Kidney epithelial cell (primary cell): ENCODE measurements around the gene KLHL11. TPM values are rescaled to one million over a fixed set of nuclear protein-coding genes. Genes with fewer than 3 reads are reported as not detected.

Experiments
- DNase-seq: peaks from one replicate; pipeline ENCODE4 v3.0.0-alpha.2; 2010; ENCODE audit warnings: low read depth
- H3K27me3 ChIP-seq: 2 replicates; pipeline ENCODE4 v1.6.0; 2011; ENCODE audit warnings: low read length; ENCODE audit not compliant: control insufficient read depth, insufficient read depth
- H3K36me3 ChIP-seq: 2 replicates; pipeline ENCODE4 v1.5.1; 2011; ENCODE audit warnings: low read length; ENCODE audit not compliant: control insufficient read depth, insufficient read depth
- H3K4me3 ChIP-seq: 2 replicates; pipeline ENCODE4 v1.5.1; 2011; ENCODE audit warnings: low read depth, mild to moderate bottlenecking, control low read depth, low read length
- CTCF ChIP-seq: IDR thresholded peaks from 2 replicates; pipeline ENCODE4 v1.5.1; 2011; ENCODE audit warnings: mild to moderate bottlenecking, moderate library complexity, low read length, control low read depth, inconsistent platforms; ENCODE audit not compliant: insufficient read depth, poor library complexity, severe bottlenecking
- total RNA-seq: library from RNA; depleted of rRNA; stranded (reverse); fragments of >200 nt; gene quantifications from 2 replicates; pipeline ENCODE4 v1.2.3, GENCODE V29; 2015

KLHL11 gene
- total RNA-seq, 1 donor from 2014 or later, result 29.2 TPM

- Histone ChIP-seq H3K27me3 (no peaks in the 10 kb centered on the region), H3K4me3 (peak within 1 kb of the TSS; percentile 74), H3K36me3 (no peaks in the 10 kb centered on the region)
- no peak for DNase-seq
- TF ChIP-seq CTCF, result peak; percentile 58
Observed at GRCh38 chr17:41811549-41812380, 53.5 kb downstream of the KLHL11 start, which contains the start of gene P3H4. P3H4 (minus strand) TSS chr17:41811949; CDS start chr17:41811915, 34 bp downstream.

GRCh38 chr17:41810659-41811548 lies 54.3 kb downstream of the KLHL11 start:
- DNase-seq, result no peak

GRCh38 chr17:41806685-41807445 lies 58.4 kb downstream of the KLHL11 start:
- H3K36me3 ChIP-seq, result peaks cover 1% of the 10 kb centered on the region
- no peak for DNase-seq
- no peaks in the 10 kb centered on the region for H3K27me3 ChIP-seq
- H3K4me3 ChIP-seq, result no peak overlapping the region
- TF ChIP-seq CTCF, result no peak

More at GRCh38 chr17:41810659-41811548, 54.3 kb downstream of the KLHL11 start:
- Histone ChIP-seq H3K36me3 (no peaks in the 10 kb centered on the region), H3K27me3 (no peaks in the 10 kb centered on the region), H3K4me3 (peak overlapping the region; percentile 74)
- TF ChIP-seq CTCF, result no peak

Other genes with a start within 250 kb of the KLHL11 start
- 208 and 216 TPM in 2 replicates for gene KRT17, start 240.8 kb downstream of the KLHL11 start, total RNA-seq
- 318 and 368 TPM in 2 replicates for gene EIF1, start 176.5 kb downstream of the KLHL11 start, total RNA-seq
- not detected in 2 replicates for gene GAST, start 153.1 kb downstream of the KLHL11 start, total RNA-seq
- gene HAP1, start 130.8 kb downstream of the KLHL11 start, total RNA-seq, result 0.96 and 1.6 TPM in 2 replicates
- 749 and 895 TPM in 2 replicates for gene JUP, start 78.7 kb downstream of the KLHL11 start, total RNA-seq
- gene P3H4, start 53.5 kb downstream of the KLHL11 start, total RNA-seq, result 50.5 and 58.4 TPM in 2 replicates
- 152 and 157 TPM in 2 replicates for gene FKBP10, start 52.4 kb downstream of the KLHL11 start, total RNA-seq
- gene NT5C3B, start 29.2 kb downstream of the KLHL11 start, total RNA-seq, result 60.2 and 61.5 TPM in 2 replicates
- not detected in 2 replicates for gene KLHL10, start 27.6 kb downstream of the KLHL11 start, total RNA-seq
- gene ACLY, start 53.5 kb upstream of the KLHL11 start, total RNA-seq, result 241 and 301 TPM in 2 replicates
- gene ODAD4, start 65.2 kb upstream of the KLHL11 start, total RNA-seq, result 0.62 and 0.84 TPM in 2 replicates
- 58.5 and 65.1 TPM in 2 replicates for gene CNP, start 101.4 kb upstream of the KLHL11 start, total RNA-seq
- gene DNAJC7, start 152.0 kb upstream of the KLHL11 start, total RNA-seq, result 68.0 and 73.5 TPM in 2 replicates
- gene NKIRAS2, start 154.7 kb upstream of the KLHL11 start, total RNA-seq, result 74.4 and 77.8 TPM in 2 replicates
- gene C17orf113, start 185.2 kb upstream of the KLHL11 start, total RNA-seq, result 0.34 and 0.75 TPM in 2 replicates
- gene ZNF385C, start 233.1 kb upstream of the KLHL11 start, total RNA-seq, result 0.04 and 0.34 TPM in 2 replicates
- 10.0 and 14.7 TPM in 2 replicates for gene DHX58, start 247.3 kb upstream of the KLHL11 start, total RNA-seq